GM12878 (cell line): Measurements from ENCODE around the gene PREB. TPM values are rescaled to one million over a fixed set of nuclear protein-coding genes. Genes with fewer than 3 reads are reported as not detected.

Source experiments
- ASH2L ChIP-seq: fragments of 300-600, 200-600 bp; sonication (generic); IDR thresholded peaks from 2 replicates; pipeline ENCODE4 v1.6.1; 2017; ENCODE audit warnings: low read depth, mild to moderate bottlenecking, borderline replicate concordance
- HCFC1 ChIP-seq: fragments of 150-350 bp; IDR thresholded peaks from 2 replicates; pipeline ENCODE4 v1.6.1; 2014; ENCODE audit warnings: low read length
- IRF4 ChIP-seq: IDR thresholded peaks from 2 replicates; pipeline ENCODE4 v1.6.1; 2011; ENCODE audit warnings: low read depth, low read length
- KDM1A ChIP-seq: fragments of 200-600 bp; sonication (generic); IDR thresholded peaks from 2 replicates; pipeline ENCODE4 v1.6.1; 2016; ENCODE audit warnings: borderline replicate concordance
- MTA3 ChIP-seq: IDR thresholded peaks from 2 replicates; pipeline ENCODE4 v1.6.1; 2012; ENCODE audit warnings: low read length, inconsistent platforms, borderline replicate concordance
- NR2C1 ChIP-seq: fragments of 450-650 bp; IDR thresholded peaks from 2 replicates; pipeline ENCODE4 v1.6.1; 2017; ENCODE audit warnings: antibody characterized with exemption, mild to moderate bottlenecking, moderate library complexity
- POLR2AphosphoS2 ChIP-seq: IDR thresholded peaks from 2 replicates; pipeline ENCODE4 v1.6.1; 2011; ENCODE audit warnings: low read depth, mild to moderate bottlenecking, low read length, improper control_type of control experiment, moderate library complexity
- SMAD1 ChIP-seq: fragments of 450-650 bp; IDR thresholded peaks from 2 replicates; pipeline ENCODE4 v1.6.1; 2018; ENCODE audit warnings: mild to moderate bottlenecking, low read depth; ENCODE audit not compliant: partially characterized antibody
- SRF ChIP-seq, 2 experiments: IDR thresholded peaks; 2 replicates each; pipeline ENCODE4 v1.6.1; 2011; ENCODE audit warnings: low read depth in 2 of 2, low read length in 2 of 2, mild to moderate bottlenecking in 1 of 2, moderate library complexity in 1 of 2
- WRNIP1 ChIP-seq: IDR thresholded peaks from 2 replicates; pipeline ENCODE4 v1.6.1; 2011; ENCODE audit warnings: low read depth, low read length, improper control_type of control experiment, borderline replicate concordance
- polyA plus RNA-seq, 11 experiments: library from polyadenylated mRNA; depleted of rRNA in 4 of 11; unstranded in 6 of 11; stranded (reverse) in 5 of 11; fragments of >200 nt; fragmentation: Nextera tagmentation in 4 of 11; fragmentation: Illumina TruSeq in 1 of 11; extraction: Ambion mirVana in 4 of 11; extraction: Trizol in 1 of 11; gene quantifications; 1 replicate in 1 of 11; 2 replicates in 10 of 11; pipeline versions ENCODE4 v1.2.1 to v1.2.3, GENCODE V29; 2011 to 2016; ENCODE audit warnings: inconsistent platforms in 2 of 11, missing spikeins in 2 of 11, low read depth in 1 of 11
- total RNA-seq, 4 experiments: library from RNA; depleted of rRNA in 3 of 4; stranded (reverse); fragments of >200 nt in 3 of 4; fragmentation: Illumina TruSeq in 1 of 4; extraction: Trizol in 1 of 4; gene quantifications; 2 replicates each; pipeline versions ENCODE4 v1.2.1 to v1.2.3, GENCODE V29; 2013 to 2021
- TF ChIP-seq, protein P1 (sequence below), 3 experiments: IDR thresholded peaks in 2 of 3; conservative IDR thresholded peaks in 1 of 3; 2 replicates each; pipeline ENCODE4 v1.5.1; 2011; ENCODE audit warnings: low read depth in 3 of 3, low read length in 3 of 3, mild to moderate bottlenecking in 3 of 3, control low read depth in 2 of 3, moderate library complexity in 2 of 3, inconsistent platforms in 1 of 3, mixed read lengths in 1 of 3; ENCODE audit not compliant: control insufficient read depth in 2 of 3, insufficient read depth in 1 of 3; ENCODE audit errors: extremely low read depth in 1 of 3
- TF ChIP-seq, protein P2 (sequence below): fragments of 450-650 bp; IDR thresholded peaks from 2 replicates; pipeline ENCODE4 v1.6.1; 2018; ENCODE audit warnings: mild to moderate bottlenecking, low read depth, moderate library complexity; ENCODE audit not compliant: partially characterized antibody
- TF ChIP-seq, protein P3 (sequence below): fragments of 450-650 bp; IDR thresholded peaks from 2 replicates; pipeline ENCODE4 v1.6.1; 2017; ENCODE audit warnings: mild to moderate bottlenecking, low read depth, inconsistent platforms; ENCODE audit not compliant: poor library complexity, severe bottlenecking
- TF ChIP-seq, protein P4 (sequence below): IDR thresholded peaks from 2 replicates; pipeline ENCODE4 v1.6.1; 2012; ENCODE audit warnings: low read depth, low read length, improper control_type of control experiment
- TF ChIP-seq, protein P5 (sequence below): IDR thresholded peaks from 2 replicates; pipeline ENCODE4 v1.6.1; 2012; ENCODE audit warnings: mild to moderate bottlenecking, low read depth, low read length

The PREB gene
- total and polyA plus RNA-seq, 10 of the 15 experiments (the other 5 are each of a cell fraction or from before 2014, with no cell fraction given), result 26.3 to 101 (median 52.7) TPM

DNA sequence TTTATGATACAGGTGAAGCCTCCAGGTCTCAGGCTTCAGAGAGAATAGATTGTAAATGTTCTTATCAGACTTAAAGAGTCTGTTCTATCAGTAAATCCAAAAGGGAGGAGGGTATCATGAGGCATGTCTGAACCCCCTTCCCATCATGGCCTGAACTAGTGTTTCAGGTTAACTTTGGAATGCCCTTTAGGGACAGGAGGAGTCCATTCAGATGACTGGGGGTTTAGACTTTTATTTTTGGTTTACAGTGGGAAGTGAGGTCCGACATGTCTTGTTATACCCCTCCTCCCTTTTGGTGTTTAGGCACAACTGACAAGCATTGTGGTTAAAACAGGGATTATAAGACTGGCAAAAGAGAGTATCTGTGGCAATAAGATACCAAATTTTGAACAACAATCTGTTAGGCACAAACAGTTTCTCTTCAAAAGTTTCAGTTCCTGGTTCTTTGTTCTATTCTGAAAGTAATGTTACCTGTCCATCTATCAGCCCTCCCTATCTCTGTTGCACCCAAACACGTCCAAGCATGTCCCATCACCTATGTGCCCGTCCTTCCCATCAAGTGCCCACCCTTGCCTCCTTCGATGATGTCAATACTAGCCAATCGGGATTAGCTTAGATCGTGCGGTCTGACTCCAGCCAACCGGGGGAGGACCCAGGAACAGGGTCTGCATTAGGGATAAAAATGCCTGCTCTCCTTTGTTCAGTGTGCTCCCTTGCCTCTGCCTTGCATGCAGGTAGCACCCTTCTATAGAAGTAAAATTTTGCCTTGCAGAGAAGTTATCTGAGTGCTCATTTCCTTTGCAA lies 30.7 kb upstream of the PREB start (continued):
- TF ChIP-seq POLR2AphosphoS2, result no peak
- TF ChIP-seq, protein P1, sequence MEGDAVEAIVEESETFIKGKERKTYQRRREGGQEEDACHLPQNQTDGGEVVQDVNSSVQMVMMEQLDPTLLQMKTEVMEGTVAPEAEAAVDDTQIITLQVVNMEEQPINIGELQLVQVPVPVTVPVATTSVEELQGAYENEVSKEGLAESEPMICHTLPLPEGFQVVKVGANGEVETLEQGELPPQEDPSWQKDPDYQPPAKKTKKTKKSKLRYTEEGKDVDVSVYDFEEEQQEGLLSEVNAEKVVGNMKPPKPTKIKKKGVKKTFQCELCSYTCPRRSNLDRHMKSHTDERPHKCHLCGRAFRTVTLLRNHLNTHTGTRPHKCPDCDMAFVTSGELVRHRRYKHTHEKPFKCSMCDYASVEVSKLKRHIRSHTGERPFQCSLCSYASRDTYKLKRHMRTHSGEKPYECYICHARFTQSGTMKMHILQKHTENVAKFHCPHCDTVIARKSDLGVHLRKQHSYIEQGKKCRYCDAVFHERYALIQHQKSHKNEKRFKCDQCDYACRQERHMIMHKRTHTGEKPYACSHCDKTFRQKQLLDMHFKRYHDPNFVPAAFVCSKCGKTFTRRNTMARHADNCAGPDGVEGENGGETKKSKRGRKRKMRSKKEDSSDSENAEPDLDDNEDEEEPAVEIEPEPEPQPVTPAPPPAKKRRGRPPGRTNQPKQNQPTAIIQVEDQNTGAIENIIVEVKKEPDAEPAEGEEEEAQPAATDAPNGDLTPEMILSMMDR (IDR thresholded peaks at IDR 0.05 in 2 of 3, conservative IDR thresholded peaks at IDR 0.05 in 1 of 3; ENCODE audit: control insufficient read depth in 2 of 3, extremely low read depth in 1 of 3, insufficient read depth in 1 of 3, low read depth in 3 of 3, low read length in 3 of 3), result no peak
- TF ChIP-seq, protein P2, sequence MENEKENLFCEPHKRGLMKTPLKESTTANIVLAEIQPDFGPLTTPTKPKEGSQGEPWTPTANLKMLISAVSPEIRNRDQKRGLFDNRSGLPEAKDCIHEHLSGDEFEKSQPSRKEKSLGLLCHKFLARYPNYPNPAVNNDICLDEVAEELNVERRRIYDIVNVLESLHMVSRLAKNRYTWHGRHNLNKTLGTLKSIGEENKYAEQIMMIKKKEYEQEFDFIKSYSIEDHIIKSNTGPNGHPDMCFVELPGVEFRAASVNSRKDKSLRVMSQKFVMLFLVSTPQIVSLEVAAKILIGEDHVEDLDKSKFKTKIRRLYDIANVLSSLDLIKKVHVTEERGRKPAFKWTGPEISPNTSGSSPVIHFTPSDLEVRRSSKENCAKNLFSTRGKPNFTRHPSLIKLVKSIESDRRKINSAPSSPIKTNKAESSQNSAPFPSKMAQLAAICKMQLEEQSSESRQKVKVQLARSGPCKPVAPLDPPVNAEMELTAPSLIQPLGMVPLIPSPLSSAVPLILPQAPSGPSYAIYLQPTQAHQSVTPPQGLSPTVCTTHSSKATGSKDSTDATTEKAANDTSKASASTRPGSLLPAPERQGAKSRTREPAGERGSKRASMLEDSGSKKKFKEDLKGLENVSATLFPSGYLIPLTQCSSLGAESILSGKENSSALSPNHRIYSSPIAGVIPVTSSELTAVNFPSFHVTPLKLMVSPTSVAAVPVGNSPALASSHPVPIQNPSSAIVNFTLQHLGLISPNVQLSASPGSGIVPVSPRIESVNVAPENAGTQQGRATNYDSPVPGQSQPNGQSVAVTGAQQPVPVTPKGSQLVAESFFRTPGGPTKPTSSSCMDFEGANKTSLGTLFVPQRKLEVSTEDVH, result no peak
- TF ChIP-seq, protein P3, sequence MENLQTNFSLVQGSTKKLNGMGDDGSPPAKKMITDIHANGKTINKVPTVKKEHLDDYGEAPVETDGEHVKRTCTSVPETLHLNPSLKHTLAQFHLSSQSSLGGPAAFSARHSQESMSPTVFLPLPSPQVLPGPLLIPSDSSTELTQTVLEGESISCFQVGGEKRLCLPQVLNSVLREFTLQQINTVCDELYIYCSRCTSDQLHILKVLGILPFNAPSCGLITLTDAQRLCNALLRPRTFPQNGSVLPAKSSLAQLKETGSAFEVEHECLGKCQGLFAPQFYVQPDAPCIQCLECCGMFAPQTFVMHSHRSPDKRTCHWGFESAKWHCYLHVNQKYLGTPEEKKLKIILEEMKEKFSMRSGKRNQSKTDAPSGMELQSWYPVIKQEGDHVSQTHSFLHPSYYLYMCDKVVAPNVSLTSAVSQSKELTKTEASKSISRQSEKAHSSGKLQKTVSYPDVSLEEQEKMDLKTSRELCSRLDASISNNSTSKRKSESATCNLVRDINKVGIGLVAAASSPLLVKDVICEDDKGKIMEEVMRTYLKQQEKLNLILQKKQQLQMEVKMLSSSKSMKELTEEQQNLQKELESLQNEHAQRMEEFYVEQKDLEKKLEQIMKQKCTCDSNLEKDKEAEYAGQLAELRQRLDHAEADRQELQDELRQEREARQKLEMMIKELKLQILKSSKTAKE, result peak; percentile 50
- TF ChIP-seq, protein P4, sequence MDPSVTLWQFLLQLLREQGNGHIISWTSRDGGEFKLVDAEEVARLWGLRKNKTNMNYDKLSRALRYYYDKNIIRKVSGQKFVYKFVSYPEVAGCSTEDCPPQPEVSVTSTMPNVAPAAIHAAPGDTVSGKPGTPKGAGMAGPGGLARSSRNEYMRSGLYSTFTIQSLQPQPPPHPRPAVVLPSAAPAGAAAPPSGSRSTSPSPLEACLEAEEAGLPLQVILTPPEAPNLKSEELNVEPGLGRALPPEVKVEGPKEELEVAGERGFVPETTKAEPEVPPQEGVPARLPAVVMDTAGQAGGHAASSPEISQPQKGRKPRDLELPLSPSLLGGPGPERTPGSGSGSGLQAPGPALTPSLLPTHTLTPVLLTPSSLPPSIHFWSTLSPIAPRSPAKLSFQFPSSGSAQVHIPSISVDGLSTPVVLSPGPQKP, result no peak
- TF ChIP-seq IRF4, result peak; percentile 70; the same call in 1 of the 2 replicates
- TF ChIP-seq SMAD1, result no peak
- no peak for TF ChIP-seq MTA3
- no peak for TF ChIP-seq ASH2L
- TF ChIP-seq KDM1A, result no peak
- no peak for TF ChIP-seq SRF (IDR thresholded peaks at IDR 0.05; ENCODE audit: low read depth in 2 of 2, low read length in 2 of 2)
- no peak for TF ChIP-seq NR2C1
- no peak for TF ChIP-seq HCFC1
- TF ChIP-seq, protein P5, sequence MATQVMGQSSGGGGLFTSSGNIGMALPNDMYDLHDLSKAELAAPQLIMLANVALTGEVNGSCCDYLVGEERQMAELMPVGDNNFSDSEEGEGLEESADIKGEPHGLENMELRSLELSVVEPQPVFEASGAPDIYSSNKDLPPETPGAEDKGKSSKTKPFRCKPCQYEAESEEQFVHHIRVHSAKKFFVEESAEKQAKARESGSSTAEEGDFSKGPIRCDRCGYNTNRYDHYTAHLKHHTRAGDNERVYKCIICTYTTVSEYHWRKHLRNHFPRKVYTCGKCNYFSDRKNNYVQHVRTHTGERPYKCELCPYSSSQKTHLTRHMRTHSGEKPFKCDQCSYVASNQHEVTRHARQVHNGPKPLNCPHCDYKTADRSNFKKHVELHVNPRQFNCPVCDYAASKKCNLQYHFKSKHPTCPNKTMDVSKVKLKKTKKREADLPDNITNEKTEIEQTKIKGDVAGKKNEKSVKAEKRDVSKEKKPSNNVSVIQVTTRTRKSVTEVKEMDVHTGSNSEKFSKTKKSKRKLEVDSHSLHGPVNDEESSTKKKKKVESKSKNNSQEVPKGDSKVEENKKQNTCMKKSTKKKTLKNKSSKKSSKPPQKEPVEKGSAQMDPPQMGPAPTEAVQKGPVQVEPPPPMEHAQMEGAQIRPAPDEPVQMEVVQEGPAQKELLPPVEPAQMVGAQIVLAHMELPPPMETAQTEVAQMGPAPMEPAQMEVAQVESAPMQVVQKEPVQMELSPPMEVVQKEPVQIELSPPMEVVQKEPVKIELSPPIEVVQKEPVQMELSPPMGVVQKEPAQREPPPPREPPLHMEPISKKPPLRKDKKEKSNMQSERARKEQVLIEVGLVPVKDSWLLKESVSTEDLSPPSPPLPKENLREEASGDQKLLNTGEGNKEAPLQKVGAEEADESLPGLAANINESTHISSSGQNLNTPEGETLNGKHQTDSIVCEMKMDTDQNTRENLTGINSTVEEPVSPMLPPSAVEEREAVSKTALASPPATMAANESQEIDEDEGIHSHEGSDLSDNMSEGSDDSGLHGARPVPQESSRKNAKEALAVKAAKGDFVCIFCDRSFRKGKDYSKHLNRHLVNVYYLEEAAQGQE, result no peak
- no peak for TF ChIP-seq WRNIP1
